Large intestine (tissue), 3 donors: ENCODE data around the gene ATXN7L2. TPM values are rescaled to one million over a fixed set of nuclear protein-coding genes. Genes with fewer than 3 reads are reported as not detected.

Experiments used
- DNase-seq, 2 donors: peaks; one replicate each; pipeline versions ENCODE4 v3.0.0 to v3.0.0-alpha.2; 2013
- H3K27ac ChIP-seq: one replicate; pipeline ENCODE4 v1.5.1; 2013; ENCODE audit warnings: low read length
- H3K27me3 ChIP-seq: 2 replicates; pipeline ENCODE4 v1.6.1; 2013; ENCODE audit warnings: low read length; ENCODE audit not compliant: control insufficient read depth, insufficient read depth
- H3K36me3 ChIP-seq: 2 replicates; pipeline ENCODE4 v1.6.1; 2013; ENCODE audit warnings: low read length; ENCODE audit not compliant: control insufficient read depth, insufficient read depth
- H3K4me1 ChIP-seq: one replicate; pipeline ENCODE4 v1.6.1; 2013; ENCODE audit warnings: low read length; ENCODE audit not compliant: control insufficient read depth, insufficient read depth
- H3K4me3 ChIP-seq: one replicate; pipeline ENCODE4 v1.5.1; 2013; ENCODE audit warnings: low read length
- H3K9me3 ChIP-seq: one replicate; pipeline ENCODE4 v1.6.1; 2013; ENCODE audit warnings: mild to moderate bottlenecking, low read depth, low read length, moderate library complexity; ENCODE audit not compliant: control insufficient read depth
- WGBS: methylation state at CpG from one replicate; pipeline ENCODE4 v1.1.5; 2013; ENCODE audit warnings: low lambda C conversion rate; ENCODE audit not compliant: insufficient coverage; 5-methylcytosine and 5-hydroxymethylcytosine counted together
- polyA plus RNA-seq: library from polyadenylated mRNA; unstranded; fragments of 120-200 nt; gene quantifications from one replicate; pipeline ENCODE4 v1.2.1, GENCODE V29; 2013

The ATXN7L2 gene
- polyA plus RNA-seq, 1 donor: 6.1 TPM

DNA sequence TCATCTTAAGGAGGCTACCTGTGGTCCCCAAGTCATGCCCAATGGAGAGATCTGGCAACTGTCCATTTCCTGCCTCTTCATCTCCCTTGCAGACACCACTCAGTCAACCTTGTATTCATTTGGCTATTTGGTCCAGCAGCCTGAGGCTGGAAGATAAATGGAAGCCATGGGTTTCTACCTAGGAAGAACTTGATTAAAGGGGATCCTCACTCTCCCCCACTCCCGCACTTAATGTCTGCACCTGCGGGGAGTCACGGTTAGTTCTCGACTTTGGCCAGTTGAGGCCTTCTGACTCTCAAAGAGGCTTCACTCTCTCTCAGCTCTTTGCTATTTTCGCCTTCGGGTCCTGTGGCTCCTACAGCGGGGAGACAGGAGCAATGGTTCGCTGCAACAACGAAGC, 8.4 kb upstream of the ATXN7L2 start:
- no peak overlapping the region for H3K4me3 ChIP-seq
- no peaks in the 10 kb centered on the region for H3K9me3 ChIP-seq
- H3K4me1 ChIP-seq: no peaks in the 10 kb centered on the region
- no peak for DNase-seq
- H3K27me3 ChIP-seq: peaks cover 61% of the 10 kb centered on the region
- H3K27ac ChIP-seq: no peak overlapping the region
- H3K36me3 ChIP-seq: no peaks in the 10 kb centered on the region
- no CpG with 5 or more reads among the region's 9 CpGs for WGBS

DNA sequence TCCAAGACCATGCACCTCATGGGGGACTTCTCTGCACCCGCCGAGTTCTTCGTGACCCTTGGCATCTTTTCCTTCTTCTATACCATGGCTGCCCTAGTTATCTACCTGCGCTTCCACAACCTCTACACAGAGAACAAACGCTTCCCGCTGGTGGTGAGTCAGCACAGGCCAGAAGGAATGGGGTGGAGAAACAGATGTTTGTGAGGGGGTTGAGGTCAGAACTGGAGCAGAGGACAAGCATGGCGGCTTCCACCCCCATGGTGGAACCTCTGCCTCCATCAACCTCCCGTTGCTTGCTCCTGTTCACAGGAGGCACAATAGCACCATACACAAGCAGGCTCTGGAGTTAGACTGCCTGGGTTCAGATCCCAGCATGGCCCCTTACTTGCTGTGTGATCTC, 6.9 kb upstream of the ATXN7L2 start:
- no peaks in the 10 kb centered on the region for H3K36me3 ChIP-seq
- DNase-seq: no peak
- H3K27me3 ChIP-seq: peaks cover 59% of the 10 kb centered on the region
- no peak overlapping the region for H3K27ac ChIP-seq
- no CpG with 5 or more reads among the region's 8 CpGs for WGBS
- H3K4me1 ChIP-seq: no peaks in the 10 kb centered on the region
- no peak overlapping the region for H3K4me3 ChIP-seq
- no peaks in the 10 kb centered on the region for H3K9me3 ChIP-seq

DNA sequence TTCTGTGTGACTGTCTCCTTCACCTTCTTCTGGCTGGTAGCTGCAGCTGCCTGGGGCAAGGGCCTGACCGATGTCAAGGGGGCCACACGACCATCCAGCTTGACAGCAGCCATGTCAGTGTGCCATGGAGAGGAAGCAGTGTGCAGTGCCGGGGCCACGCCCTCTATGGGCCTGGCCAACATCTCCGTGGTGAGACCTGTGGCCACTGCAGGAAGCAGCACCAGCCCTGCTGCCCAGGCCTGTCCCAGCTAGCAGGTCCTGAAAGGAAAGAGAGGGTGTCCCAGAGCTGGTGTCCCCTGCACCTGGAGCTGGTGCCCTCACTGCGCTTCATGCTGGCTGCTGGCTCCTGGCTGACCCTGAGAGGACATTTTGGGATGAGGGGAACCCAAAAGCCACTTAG, 5.9 kb upstream of the ATXN7L2 start:
- H3K27ac ChIP-seq: no peak overlapping the region
- no peaks in the 10 kb centered on the region for H3K36me3 ChIP-seq
- DNase-seq: no peak
- peaks cover under 1% of the 10 kb centered on the region for H3K4me1 ChIP-seq
- no CpG with 5 or more reads among the region's 6 CpGs for WGBS
- H3K27me3 ChIP-seq: peaks cover 59% of the 10 kb centered on the region
- H3K4me3 ChIP-seq: no peak overlapping the region
- no peaks in the 10 kb centered on the region for H3K9me3 ChIP-seq

DNA sequence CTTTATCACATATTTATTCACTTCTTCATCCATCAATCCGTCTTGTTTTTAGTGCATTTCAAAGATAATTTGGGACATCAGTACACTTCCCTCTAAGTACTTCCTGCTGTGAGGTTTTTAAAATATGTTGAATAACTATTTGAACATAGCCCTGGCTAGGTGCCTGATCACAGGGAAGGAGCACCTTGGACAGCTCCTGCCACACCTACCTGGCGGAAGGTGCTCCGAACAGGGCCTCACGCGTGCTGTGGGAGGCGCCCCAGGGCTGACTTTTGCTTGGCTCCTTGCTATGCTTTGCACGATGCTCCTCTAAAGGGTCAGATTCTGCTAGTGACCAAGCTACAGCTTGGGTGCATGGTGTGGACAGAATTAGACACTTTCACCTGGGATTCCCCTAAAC, 4.9 kb upstream of the ATXN7L2 start:
- Histone ChIP-seq H3K36me3 (no peaks in the 10 kb centered on the region), H3K4me1 (peaks cover 5% of the 10 kb centered on the region), H3K27me3 (peaks cover 54% of the 10 kb centered on the region), H3K27ac (no peak overlapping the region), H3K9me3 (no peaks in the 10 kb centered on the region), H3K4me3 (no peak overlapping the region)
- WGBS: 0% methylated on average over 1 of the region's 7 CpGs
- peak in 1 of 2 donors; percentile 53 for DNase-seq

DNA sequence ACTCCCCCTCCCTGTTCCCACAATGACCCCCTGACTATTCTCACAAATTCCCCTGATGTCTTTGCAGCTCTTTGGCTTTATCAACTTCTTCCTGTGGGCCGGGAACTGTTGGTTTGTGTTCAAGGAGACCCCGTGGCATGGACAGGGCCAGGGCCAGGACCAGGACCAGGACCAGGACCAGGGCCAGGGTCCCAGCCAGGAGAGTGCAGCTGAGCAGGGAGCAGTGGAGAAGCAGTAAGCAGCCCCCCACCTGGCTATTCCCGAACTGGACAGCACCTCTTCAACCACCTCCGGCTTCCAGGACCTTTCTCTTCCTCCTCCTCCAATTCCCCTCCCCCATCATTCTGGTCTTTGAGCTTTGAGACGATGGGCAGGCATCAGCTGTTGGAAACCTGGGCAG, 4.4 kb upstream of the ATXN7L2 start:
- peaks cover 52% of the 10 kb centered on the region for H3K27me3 ChIP-seq
- no peaks in the 10 kb centered on the region for H3K36me3 ChIP-seq
- H3K27ac ChIP-seq: no peak overlapping the region
- H3K4me3 ChIP-seq: no peak overlapping the region
- no peak for DNase-seq
- peaks cover 3% of the 10 kb centered on the region for H3K9me3 ChIP-seq
- WGBS: no CpG with 5 or more reads among the region's 5 CpGs
- H3K4me1 ChIP-seq: peaks cover 6% of the 10 kb centered on the region

DNA sequence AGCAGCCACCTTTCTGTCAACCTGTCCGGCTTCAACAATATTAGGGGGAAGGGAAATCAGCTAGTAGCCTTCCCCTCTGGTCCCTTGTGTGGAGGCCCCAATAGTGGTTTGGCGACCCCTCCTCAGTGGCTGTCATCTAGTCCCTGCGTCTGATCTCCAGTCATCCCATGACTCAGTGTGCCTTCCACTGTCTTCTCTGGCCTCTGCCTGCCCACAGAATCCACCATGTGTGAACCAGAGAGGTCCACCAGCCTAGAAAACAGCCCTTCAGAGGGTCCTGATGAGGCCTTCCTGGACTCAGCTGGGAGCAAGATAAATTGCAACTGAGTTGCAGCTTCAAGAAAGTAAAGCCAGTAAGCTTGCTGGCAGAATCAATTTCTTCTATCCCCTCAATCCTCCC, 3.8 kb upstream of the ATXN7L2 start:
- Histone ChIP-seq H3K27me3 (peaks cover 48% of the 10 kb centered on the region), H3K9me3 (peaks cover 3% of the 10 kb centered on the region), H3K4me3 (no peak overlapping the region), H3K27ac (no peak overlapping the region), H3K4me1 (peaks cover 12% of the 10 kb centered on the region), H3K36me3 (no peaks in the 10 kb centered on the region)
- DNase-seq: no peak
- WGBS: no CpG with 5 or more reads among the region's 3 CpGs

DNA sequence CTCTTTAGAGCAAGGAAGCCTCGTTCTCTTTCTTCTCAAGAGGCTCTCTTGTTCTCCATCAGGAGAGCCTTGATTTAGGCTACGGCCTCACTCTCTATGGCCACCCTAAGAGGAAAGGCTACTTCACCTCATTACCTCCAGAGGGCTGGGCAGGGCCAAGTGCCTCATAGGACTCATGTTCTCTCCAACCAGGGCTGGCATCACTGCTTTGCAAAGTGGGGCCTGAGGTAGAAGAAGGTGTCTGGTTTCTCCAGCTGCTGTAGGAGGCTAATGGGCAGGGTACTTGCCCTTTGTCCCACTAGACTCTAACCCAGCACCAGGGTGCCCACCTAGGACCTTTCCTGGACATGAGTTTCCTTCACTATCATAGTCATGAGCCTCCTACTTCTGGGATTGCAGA, 2.1 kb upstream of the ATXN7L2 start:
- DNase-seq: no peak
- Histone ChIP-seq H3K9me3 (peaks cover 3% of the 10 kb centered on the region), H3K27ac (no peak overlapping the region), H3K36me3 (peaks cover 4% of the 10 kb centered on the region), H3K27me3 (peaks cover 39% of the 10 kb centered on the region), H3K4me1 (peaks cover 12% of the 10 kb centered on the region), H3K4me3 (no peak overlapping the region)
- WGBS: no CpG with 5 or more reads among the region's 2 CpGs

DNA sequence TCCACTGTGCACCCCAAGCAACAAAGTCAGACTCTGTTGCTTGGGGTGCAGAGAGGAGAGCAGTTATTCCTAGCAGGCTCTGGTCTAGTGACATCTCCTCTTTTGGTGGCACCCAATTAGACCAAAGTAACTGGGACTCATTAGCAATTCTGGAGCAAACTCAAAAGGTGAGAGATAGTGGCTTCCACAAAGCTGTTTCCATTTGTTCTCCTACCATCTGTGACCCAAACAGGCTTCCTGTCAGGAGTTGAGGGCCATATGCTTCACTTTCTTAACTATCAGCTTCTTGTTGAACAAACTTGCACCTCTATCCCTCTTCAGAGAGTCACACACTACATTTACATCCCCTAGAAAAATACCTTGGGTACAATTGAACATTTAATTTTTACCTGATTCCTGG, 1.5 kb upstream of the ATXN7L2 start:
- H3K36me3 ChIP-seq: peaks cover 6% of the 10 kb centered on the region
- no peak overlapping the region for H3K27ac ChIP-seq
- DNase-seq: no peak
- peaks cover 12% of the 10 kb centered on the region for H3K4me1 ChIP-seq
- peaks cover 35% of the 10 kb centered on the region for H3K27me3 ChIP-seq
- peaks cover 3% of the 10 kb centered on the region for H3K9me3 ChIP-seq
- H3K4me3 ChIP-seq: no peak overlapping the region

DNA sequence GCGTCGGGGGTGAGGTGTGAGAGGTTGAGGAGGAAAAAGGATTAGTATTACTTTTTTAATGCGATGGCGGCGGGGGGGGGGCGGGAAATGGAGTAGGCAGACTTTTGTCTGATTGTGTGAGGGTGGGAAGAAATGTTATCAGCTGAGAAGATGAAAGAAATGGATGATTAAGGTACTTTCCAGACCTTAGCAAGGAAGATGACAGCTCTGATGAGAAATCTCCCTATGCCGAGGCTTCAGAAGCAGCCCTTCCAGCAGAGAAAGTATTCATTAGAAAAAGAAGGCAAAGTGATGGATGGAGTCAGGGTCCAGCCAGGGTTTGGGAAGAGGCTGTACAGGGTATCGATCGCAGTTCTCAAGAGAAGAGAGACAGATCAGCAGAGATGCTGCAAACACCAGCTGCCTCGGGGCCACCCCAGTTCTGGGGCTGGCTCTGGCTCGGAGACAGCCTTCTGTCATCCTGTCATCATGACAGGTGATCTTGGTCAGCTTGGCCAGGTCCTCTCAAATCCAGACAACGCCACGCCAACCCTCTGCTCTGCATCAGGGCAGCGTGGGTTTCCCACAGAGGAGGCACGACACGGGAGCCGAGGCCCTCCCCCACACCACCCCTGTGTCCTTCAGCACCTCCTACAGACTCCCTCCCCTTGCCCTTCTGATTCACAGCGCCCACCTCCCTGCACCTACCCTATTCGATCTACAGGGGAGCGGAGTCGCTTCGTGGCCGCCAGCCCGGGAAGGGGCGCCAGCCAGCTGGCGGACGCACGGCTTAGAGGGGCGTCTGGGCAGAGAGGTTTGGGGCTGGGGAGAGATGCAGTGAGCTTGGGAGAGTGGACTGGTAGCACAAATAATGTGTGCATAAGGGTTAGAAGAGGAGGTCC, 674 bp upstream of the ATXN7L2 start:
- H3K9me3 ChIP-seq: peaks cover 3% of the 10 kb centered on the region
- H3K4me3 ChIP-seq: peak overlapping the region; percentile 55
- H3K4me1 ChIP-seq: peaks cover 12% of the 10 kb centered on the region
- H3K27me3 ChIP-seq: peaks cover 32% of the 10 kb centered on the region
- WGBS: no CpG with 5 or more reads among the region's 29 CpGs
- no peak overlapping the region for H3K27ac ChIP-seq
- H3K36me3 ChIP-seq: peaks cover 13% of the 10 kb centered on the region
- peak in 1 of 2 donors; percentile 17 for DNase-seq

DNA sequence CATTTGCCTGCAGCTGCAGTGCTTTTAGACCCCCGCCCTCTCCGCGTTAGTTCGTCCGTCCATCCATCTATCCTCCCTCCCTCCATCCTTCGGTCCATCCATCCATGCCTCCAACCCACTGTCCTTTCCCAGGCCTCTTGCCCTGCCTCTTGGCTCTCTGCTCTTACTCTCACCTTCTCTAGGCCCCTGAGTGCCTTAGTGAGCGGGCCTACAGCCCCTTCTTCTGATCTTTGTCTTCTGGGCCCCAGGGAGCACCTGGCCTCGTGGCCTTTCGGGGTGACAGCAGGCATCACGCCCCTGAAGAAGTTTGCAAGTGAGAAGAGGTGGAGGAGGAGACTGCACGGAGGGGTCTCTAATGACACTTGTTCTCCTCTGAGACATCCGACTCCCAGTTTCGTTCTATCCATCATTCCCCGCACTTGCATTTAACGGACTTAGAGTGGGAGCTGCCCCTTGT, 842 bp downstream of the ATXN7L2 start:
- no peak overlapping the region for H3K27ac ChIP-seq
- 0% methylated on average over 6 of the region's 15 CpGs for WGBS
- H3K36me3 ChIP-seq: peaks cover 28% of the 10 kb centered on the region
- peaks cover 30% of the 10 kb centered on the region for H3K27me3 ChIP-seq
- H3K4me3 ChIP-seq: peak overlapping the region; percentile 77
- peaks cover 12% of the 10 kb centered on the region for H3K4me1 ChIP-seq
- DNase-seq: no peak
- peaks cover 3% of the 10 kb centered on the region for H3K9me3 ChIP-seq

DNA sequence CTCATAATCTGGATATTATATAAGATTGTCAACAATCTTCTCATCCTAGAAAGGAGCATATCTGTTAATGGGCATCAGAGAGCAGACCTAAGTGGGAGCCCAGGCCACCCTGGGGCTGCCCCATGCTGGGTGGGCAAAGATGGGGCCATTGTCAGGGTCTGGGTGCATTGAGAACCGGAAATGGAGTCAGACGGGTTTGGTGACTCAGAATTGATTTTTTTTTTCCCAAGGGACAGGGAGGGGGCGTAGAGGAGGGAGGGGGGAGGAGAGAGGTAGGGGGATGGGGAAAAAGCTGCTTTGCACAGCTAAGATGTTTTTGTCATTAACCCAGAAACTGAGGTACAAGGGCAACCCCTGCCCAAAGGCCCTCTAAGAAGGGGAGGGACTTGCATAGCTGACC, 1.3 kb downstream of the ATXN7L2 start:
- Histone ChIP-seq H3K4me3 (peak overlapping the region; percentile 77), H3K27me3 (peaks cover 26% of the 10 kb centered on the region), H3K27ac (no peak overlapping the region), H3K4me1 (peaks cover 12% of the 10 kb centered on the region), H3K36me3 (peaks cover 29% of the 10 kb centered on the region), H3K9me3 (peaks cover 3% of the 10 kb centered on the region)
- no CpG with 5 or more reads among the region's 3 CpGs for WGBS
- DNase-seq: no peak
